Tibial nerve (tissue), 4 donors: ENCODE data around the gene CRX. TPM values are rescaled to one million over a fixed set of nuclear protein-coding genes. Genes with fewer than 3 reads are reported as not detected.
A peak's percentile ranks its signal among the peaks of the same experiment; 100 is the strongest.
"Not testable (repeated sequence)": the region's sequence is repeated elsewhere in the genome, so short reads cannot be mapped to it uniquely, and the experiment has no call there.

Experiments
- DNase-seq, 2 donors: peaks; one replicate each; pipeline ENCODE4 v3.0.0-alpha.2; 2019; ENCODE audit warnings: low spot score in 2 of 2
- H3K27ac ChIP-seq, 4 donors: fragments of 200-600 bp; sonication (generic) in 3 of 4; one replicate each; pipeline ENCODE4 v1.5.1; 2017 to 2019; ENCODE audit warnings: mild to moderate bottlenecking in 1 of 4
- H3K27me3 ChIP-seq, 2 donors: fragments of 200-600 bp; sonication (generic) in 1 of 2; one replicate each; pipeline versions ENCODE4 v1.5.1 to v1.6.0; 2017 to 2019
- H3K36me3 ChIP-seq, 3 donors: fragments of 200-600 bp; sonication (generic); one replicate each; pipeline ENCODE4 v1.5.1; 2018 to 2019
- H3K4me1 ChIP-seq, 4 donors: fragments of 200-600 bp; sonication (generic) in 3 of 4; one replicate each; pipeline ENCODE4 v1.5.1; 2017 to 2019
- H3K4me3 ChIP-seq, 4 donors: fragments of 200-600 bp; sonication (generic) in 3 of 4; one replicate each; pipeline ENCODE4 v1.5.1; 2017 to 2019; ENCODE audit warnings: mild to moderate bottlenecking in 1 of 4, moderate library complexity in 1 of 4
- H3K9me3 ChIP-seq, 4 donors: fragments of 200-600 bp; sonication (generic) in 3 of 4; one replicate each; pipeline ENCODE4 v1.5.1; 2017 to 2019
- EP300 ChIP-seq, 2 donors: sonication (generic); formaldehyde crosslinking; IDR thresholded peaks; one replicate each; pipeline ENCODE4 v1.6.1; 2017; ENCODE audit warnings: antibody characterized with exemption in 2 of 2, mild to moderate bottlenecking in 1 of 2
- POLR2A ChIP-seq, 2 donors: fragments of 450-650 bp; IDR thresholded peaks; one replicate each; pipeline ENCODE4 v1.6.1; 2017; ENCODE audit warnings: antibody characterized with exemption in 2 of 2, mild to moderate bottlenecking in 2 of 2, moderate library complexity in 2 of 2
- WGBS, 2 donors: methylation state at CpG; one replicate each; pipeline ENCODE4 v1.1.5; 2018; 5-methylcytosine and 5-hydroxymethylcytosine counted together
- total RNA-seq, 4 donors: library from RNA; depleted of rRNA; stranded (reverse); fragments of >200 nt; gene quantifications; one replicate each; pipeline ENCODE4 v1.1.0, GENCODE V29; 2016
- TF ChIP-seq, protein P1 (sequence below), 5 experiments: fragments of 200-600 bp in 3 of 5; fragments of 450-650 bp in 2 of 5; sonication (generic) in 3 of 5; IDR thresholded peaks; one replicate each; pipeline ENCODE4 v1.5.1; 2016 to 2019; ENCODE audit warnings: antibody characterized with exemption in 5 of 5, mild to moderate bottlenecking in 3 of 5, moderate library complexity in 2 of 5

CRX gene
- total RNA-seq, 4 donors from 2014 or later, result not detected

DNA sequence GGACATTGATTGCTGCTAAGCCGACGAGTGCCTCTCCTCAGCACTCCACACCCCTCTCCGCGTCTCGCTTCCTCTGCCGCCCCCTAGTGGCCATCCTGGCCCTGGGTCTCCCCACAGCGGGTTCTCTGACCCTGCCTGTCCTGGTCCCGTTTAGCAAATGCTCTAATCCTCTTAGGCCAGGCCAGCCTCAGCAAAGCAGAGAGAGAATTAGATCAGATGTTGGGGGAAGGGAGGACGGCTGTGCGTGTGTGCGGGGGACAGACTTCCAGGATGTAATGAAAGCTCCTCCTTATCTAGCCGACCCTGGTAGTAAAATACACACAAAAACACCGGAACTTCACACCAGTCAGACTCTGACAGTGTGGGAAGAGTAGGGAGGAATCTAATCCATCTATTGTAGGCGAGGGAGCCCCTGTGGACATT lies 41.8 kb downstream of the CRX start:
- H3K9me3 ChIP-seq, result peaks cover 0 to 2% (median 0%) of the 10 kb centered on the region in 4 donors
- TF ChIP-seq, protein P1, sequence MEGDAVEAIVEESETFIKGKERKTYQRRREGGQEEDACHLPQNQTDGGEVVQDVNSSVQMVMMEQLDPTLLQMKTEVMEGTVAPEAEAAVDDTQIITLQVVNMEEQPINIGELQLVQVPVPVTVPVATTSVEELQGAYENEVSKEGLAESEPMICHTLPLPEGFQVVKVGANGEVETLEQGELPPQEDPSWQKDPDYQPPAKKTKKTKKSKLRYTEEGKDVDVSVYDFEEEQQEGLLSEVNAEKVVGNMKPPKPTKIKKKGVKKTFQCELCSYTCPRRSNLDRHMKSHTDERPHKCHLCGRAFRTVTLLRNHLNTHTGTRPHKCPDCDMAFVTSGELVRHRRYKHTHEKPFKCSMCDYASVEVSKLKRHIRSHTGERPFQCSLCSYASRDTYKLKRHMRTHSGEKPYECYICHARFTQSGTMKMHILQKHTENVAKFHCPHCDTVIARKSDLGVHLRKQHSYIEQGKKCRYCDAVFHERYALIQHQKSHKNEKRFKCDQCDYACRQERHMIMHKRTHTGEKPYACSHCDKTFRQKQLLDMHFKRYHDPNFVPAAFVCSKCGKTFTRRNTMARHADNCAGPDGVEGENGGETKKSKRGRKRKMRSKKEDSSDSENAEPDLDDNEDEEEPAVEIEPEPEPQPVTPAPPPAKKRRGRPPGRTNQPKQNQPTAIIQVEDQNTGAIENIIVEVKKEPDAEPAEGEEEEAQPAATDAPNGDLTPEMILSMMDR (IDR thresholded peaks at IDR 0.05), result peak; percentile 70 to 89 (median 83)
- TF ChIP-seq POLR2A (IDR thresholded peaks at IDR 0.05), result no peak
- H3K4me1 ChIP-seq, result peaks cover 0 to 6% (median 0%) of the 10 kb centered on the region in 4 donors
- no peak overlapping the region for H3K4me3 ChIP-seq
- DNase-seq, result peak; percentile 67 to 81
- no peaks in the 10 kb centered on the region for H3K36me3 ChIP-seq
- 15 to 18% methylated on average over 14 of the region's 14 CpGs for WGBS, 2 donors
- H3K27ac ChIP-seq, result no peak overlapping the region
- no peaks in the 10 kb centered on the region for H3K27me3 ChIP-seq

DNA sequence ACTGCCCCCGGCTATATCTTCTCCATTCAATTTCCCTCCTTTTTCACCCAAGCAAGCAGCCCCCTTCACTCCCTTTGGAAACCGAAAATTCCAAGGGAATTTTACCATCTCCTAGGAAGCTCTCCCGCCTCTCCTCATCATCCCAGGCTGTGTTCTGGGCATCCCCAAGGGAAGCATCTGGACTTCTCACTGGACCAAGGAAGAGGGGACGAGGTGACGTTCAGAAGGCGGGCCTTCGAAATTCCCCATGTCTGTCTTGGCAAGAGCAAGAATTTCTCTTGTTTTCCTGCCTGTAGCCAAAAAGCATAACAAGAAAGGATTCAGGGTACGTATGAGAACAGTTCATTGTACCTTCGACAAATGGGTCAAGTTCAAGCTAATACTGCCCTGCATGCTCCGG lies 43.4 kb downstream of the CRX start:
- WGBS, 2 donors, result 43 to 56% methylated on average over 10 of the region's 10 CpGs
- Histone ChIP-seq H3K36me3 (no peaks in the 10 kb centered on the region), H3K4me3 (no peak overlapping the region), H3K27ac (no peak overlapping the region), H3K9me3 (peaks cover 0 to 2% (median 0%) of the 10 kb centered on the region in 4 donors), H3K4me1 (peaks cover 0 to 6% (median 0%) of the 10 kb centered on the region in 4 donors), H3K27me3 (no peaks in the 10 kb centered on the region)
- TF ChIP-seq POLR2A (IDR thresholded peaks at IDR 0.05), result no peak
- TF ChIP-seq, protein P1 (IDR thresholded peaks at IDR 0.05), result no peak
- no peak for TF ChIP-seq EP300 (IDR thresholded peaks at IDR 0.05)
- no peak for DNase-seq

DNA sequence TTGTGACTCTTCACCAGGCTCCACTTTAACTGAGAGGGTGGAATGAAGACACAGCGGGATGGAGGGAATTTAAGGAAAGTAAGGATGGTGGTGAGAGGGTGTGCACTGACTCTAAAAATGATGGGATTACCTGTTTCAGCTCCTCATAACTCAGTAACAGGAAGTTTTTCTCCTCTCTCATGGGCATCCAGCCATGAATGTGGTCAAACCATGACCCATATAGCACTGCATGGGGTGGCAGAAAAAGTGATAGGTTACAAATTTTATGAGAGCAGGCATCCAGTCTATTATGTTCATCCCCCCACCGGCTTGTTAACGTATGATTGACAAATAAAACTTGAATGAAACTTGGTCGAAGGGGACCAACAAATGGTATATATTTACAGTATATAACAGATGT lies 57.2 kb downstream of the CRX start:
- Histone ChIP-seq H3K27ac (no peak overlapping the region), H3K4me3 (no peak overlapping the region), H3K36me3 (no peaks in the 10 kb centered on the region), H3K4me1 (no peaks in the 10 kb centered on the region), H3K9me3 (no peaks in the 10 kb centered on the region), H3K27me3 (peaks cover 0 to 12% of the 10 kb centered on the region in 2 donors)
- DNase-seq, result no peak
- 70 to 91% methylated on average over 4 of the region's 4 CpGs for WGBS, 2 donors
- TF ChIP-seq POLR2A (IDR thresholded peaks at IDR 0.05) (no peak), EP300 (IDR thresholded peaks at IDR 0.05) (no peak)
- TF ChIP-seq, protein P1 (IDR thresholded peaks at IDR 0.05), result no peak

DNA sequence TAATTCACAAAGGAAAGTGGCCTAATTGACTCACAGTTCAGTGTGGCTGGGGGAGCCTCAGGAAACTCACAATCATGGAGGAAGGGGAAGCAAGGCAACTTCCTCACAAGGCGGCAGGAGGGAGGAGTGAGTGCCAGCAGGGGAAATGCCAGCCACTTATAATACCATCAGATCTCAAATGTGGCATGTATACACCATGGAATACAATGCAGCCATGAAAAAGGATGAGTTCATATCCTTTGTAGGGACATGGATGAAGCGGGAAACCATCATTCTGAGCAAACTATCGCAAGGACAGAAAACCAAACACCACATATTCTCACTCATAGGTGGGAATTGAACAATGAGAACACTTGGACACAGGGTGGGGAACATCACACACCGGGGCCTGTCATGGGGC lies 57.6 kb downstream of the CRX start:
- not testable (repeated sequence) for H3K4me3 ChIP-seq, H3K9me3 ChIP-seq, H3K27ac ChIP-seq, H3K36me3 ChIP-seq, H3K4me1 ChIP-seq, DNase-seq
- peaks cover 0 to 11% of the 10 kb centered on the region in 2 donors for H3K27me3 ChIP-seq
- 73 to 89% methylated on average over 4 of the region's 4 CpGs for WGBS, 2 donors

DNA sequence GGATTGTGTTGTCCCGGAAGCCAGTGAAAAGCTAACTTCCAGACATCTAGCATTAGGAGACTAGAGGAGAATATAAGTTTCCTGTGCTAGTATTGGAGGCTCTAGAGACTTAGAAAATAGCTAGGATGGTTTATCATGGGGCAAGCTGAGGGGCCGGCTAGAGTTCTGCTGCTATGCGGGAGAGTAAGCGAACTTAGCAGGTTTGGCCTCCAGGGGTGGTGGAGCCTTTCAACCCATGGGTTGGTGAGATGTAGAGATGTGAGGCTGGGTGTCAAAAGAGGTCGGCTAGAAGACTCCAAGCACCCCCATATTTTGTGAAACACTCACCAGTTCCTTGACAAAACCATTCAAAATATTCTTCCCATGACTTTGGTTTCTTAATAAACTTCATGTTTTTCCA lies 60.0 kb downstream of the CRX start:
- no peak overlapping the region for H3K27ac ChIP-seq
- no peaks in the 10 kb centered on the region for H3K9me3 ChIP-seq
- H3K4me3 ChIP-seq, result no peak overlapping the region
- H3K4me1 ChIP-seq, result no peaks in the 10 kb centered on the region
- TF ChIP-seq, protein P1 (IDR thresholded peaks at IDR 0.05), result no peak
- no peaks in the 10 kb centered on the region for H3K36me3 ChIP-seq
- H3K27me3 ChIP-seq, result peaks cover 0 to 14% of the 10 kb centered on the region in 2 donors
- 67 to 72% methylated on average over 5 of the region's 5 CpGs for WGBS, 2 donors
- DNase-seq, result no peak

DNA sequence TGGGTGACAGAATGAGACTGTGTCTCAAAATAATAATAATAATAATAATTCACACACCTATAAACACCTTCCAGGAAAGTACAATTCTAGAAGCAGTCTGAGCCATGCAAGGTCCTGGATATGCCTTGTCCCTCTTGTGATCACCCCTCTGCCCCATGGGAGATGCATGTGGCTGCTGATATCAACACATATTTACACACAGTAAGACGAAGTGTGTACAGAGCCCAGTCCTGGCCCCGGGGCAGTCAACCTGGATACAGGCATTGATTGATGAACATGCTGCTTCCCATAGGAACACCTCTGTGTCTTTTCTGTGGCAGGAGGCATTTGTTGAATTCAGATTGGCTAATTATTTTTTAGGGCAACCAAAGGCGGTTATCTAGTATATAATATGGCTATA lies 61.2 kb downstream of the CRX start:
- H3K27ac ChIP-seq, result no peak overlapping the region
- no peaks in the 10 kb centered on the region for H3K36me3 ChIP-seq
- 79 to 83% methylated on average over 3 of the region's 3 CpGs for WGBS, 2 donors
- DNase-seq, result no peak
- H3K9me3 ChIP-seq, result no peaks in the 10 kb centered on the region
- no peak for TF ChIP-seq POLR2A (IDR thresholded peaks at IDR 0.05)
- TF ChIP-seq, protein P1 (IDR thresholded peaks at IDR 0.05), result no peak
- TF ChIP-seq EP300 (IDR thresholded peaks at IDR 0.05), result no peak
- no peak overlapping the region for H3K4me3 ChIP-seq
- peaks cover 0 to 11% of the 10 kb centered on the region in 2 donors for H3K27me3 ChIP-seq
- H3K4me1 ChIP-seq, result no peaks in the 10 kb centered on the region
